LNCaP clone FGC (cell line): ENCODE results near the gene RBCK1.

Experiments
- DNase-seq: peaks from one replicate; pipeline ENCODE4 v3.0.0-alpha.2; 2011; ENCODE audit warnings: low read depth
- H3K4me3 ChIP-seq: 2 replicates; pipeline ENCODE4 v1.5.1; 2011; ENCODE audit warnings: mild to moderate bottlenecking, low read depth, low read length, control low read depth
- TF ChIP-seq, protein P1 (sequence below): IDR thresholded peaks from 2 replicates; pipeline ENCODE4 v1.5.1; 2012; ENCODE audit warnings: mild to moderate bottlenecking; ENCODE audit not compliant: control insufficient read depth, insufficient read depth; ENCODE audit errors: extremely low read depth

Gene RBCK1

DNA sequence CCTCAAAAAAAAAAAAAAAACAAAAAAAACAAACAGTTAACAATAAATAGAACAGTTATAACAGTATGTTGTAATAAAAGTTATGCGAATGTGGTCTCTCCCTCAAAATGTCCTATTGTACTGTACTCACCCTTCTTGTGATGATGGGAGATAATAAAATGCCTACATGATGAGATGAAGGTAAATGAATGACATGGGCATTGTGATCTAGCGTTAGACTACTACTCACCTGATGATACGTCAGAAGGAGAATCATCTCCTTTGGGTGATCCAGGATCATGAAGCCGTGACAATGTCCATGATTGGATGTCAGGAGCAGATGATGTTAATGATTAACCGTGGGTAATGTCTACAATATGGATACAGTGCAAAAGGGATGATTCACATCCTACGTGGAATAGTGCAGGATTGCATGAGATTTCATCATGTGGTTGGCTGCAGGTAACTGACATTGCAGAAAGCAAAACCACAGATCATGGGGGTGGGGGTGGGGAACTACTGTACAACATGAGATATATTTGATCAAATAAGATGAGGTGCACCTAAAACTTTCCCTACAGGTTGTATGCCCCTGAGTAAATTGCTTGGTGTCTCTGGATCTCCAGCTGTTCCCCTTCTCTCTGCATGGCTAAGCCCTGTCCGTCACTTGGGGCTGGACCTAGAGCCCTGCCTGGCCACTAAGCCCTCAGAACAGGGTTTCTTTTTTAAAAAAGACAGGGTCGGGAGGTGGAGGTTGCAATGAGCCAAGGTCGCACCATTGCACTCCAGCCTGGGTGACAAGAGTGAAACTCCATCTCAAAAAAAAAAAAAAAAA is 6.2 kb upstream of the RBCK1 start:
- TF ChIP-seq, protein P1, sequence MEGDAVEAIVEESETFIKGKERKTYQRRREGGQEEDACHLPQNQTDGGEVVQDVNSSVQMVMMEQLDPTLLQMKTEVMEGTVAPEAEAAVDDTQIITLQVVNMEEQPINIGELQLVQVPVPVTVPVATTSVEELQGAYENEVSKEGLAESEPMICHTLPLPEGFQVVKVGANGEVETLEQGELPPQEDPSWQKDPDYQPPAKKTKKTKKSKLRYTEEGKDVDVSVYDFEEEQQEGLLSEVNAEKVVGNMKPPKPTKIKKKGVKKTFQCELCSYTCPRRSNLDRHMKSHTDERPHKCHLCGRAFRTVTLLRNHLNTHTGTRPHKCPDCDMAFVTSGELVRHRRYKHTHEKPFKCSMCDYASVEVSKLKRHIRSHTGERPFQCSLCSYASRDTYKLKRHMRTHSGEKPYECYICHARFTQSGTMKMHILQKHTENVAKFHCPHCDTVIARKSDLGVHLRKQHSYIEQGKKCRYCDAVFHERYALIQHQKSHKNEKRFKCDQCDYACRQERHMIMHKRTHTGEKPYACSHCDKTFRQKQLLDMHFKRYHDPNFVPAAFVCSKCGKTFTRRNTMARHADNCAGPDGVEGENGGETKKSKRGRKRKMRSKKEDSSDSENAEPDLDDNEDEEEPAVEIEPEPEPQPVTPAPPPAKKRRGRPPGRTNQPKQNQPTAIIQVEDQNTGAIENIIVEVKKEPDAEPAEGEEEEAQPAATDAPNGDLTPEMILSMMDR: no peak
- no peak overlapping the region for H3K4me3 ChIP-seq
- DNase-seq: no peak

DNA sequence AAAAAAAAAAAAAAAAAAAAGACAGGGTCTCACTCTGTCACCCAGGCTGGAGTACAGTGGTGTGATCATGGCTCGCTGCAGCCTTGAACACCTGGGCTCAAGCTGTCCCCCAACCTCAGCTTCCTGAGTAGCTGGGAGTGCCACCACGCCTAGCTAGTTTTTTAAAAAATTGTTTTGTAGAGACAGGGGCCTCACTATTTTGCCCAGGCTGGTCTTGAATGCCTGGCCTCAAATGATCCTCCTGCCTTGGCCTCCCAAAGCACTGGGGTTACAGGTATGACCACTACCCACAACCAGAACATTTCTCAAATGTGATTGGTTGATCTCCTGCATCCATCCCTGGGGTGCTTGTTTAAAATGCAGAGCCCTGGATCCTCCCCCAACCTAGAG is 5.6 kb upstream of the RBCK1 start:
- TF ChIP-seq, protein P1: no peak
- DNase-seq: no peak
- H3K4me3 ChIP-seq: no peak overlapping the region

DNA sequence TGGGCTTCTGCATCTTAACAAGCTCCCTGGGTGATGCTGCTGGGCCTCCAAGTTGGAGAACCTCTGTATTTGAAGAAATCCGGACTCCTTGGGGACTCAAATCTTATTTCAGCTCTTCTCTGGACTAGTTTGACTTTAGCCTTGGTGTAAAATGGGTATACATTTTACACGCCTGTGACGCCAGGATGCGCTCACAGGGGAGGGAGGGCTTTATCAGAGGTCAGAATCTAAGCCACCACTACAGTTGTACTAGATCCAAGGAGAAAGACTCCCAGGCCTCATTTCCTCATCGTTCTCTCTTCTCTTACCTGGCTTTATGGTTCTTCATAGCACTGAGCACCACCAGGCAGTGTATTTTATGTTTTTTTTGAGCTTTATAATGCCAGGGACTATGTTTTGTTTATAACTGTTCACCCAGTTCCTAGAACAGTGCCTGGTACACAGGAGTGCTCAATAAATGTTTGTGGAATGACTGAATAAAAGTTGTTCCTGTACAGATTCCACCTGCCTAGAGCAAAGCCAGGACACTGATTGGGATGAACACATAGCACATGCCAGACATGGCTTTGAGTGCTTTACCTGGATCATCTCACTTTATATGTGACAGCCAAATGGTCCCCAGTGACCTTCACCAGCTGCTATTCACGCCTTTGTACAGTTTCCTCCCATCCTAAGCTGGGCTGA is 5.1 kb upstream of the RBCK1 start:
- DNase-seq: no peak
- TF ChIP-seq, protein P1: no peak
- no peak overlapping the region for H3K4me3 ChIP-seq

DNA sequence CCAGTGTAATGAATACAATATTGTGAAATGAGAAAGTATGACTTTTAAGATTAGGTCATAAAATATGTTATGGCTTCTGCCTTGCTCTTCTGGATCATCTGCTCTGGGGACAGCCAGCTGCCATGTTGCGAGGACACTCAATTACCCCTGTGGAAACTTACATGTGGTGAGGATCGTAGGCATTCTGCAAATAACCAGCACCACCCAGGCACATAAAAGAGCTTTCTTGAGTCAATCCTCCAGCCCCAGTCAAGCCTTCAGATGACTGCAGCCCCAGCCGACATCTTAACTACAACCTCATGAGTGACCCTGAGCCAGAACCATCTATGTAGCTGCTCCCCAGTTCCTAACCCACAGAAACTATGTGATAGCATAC is 4.5 kb upstream of the RBCK1 start:
- no peak for DNase-seq
- H3K4me3 ChIP-seq: no peak overlapping the region
- TF ChIP-seq, protein P1: no peak

DNA sequence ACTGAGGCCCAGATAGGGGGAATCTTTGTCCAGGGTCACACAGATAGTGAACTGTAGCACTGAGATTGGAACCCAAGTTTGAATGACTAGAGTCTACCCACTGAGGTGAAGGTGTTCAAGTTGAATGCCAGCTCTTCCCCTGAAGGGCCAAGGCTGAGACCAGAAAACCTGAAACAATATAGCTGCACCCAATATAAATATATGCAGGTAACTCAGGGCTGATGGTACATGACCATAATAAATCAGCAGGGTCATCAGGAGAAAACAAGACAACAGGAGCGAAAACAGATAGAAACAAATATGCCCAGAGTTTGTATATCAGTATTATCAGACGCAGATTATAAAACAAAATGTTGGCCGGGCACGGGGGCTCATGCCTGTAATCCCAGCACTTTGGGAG is 4.0 kb upstream of the RBCK1 start:
- H3K4me3 ChIP-seq: no peak overlapping the region
- TF ChIP-seq, protein P1: no peak

DNA sequence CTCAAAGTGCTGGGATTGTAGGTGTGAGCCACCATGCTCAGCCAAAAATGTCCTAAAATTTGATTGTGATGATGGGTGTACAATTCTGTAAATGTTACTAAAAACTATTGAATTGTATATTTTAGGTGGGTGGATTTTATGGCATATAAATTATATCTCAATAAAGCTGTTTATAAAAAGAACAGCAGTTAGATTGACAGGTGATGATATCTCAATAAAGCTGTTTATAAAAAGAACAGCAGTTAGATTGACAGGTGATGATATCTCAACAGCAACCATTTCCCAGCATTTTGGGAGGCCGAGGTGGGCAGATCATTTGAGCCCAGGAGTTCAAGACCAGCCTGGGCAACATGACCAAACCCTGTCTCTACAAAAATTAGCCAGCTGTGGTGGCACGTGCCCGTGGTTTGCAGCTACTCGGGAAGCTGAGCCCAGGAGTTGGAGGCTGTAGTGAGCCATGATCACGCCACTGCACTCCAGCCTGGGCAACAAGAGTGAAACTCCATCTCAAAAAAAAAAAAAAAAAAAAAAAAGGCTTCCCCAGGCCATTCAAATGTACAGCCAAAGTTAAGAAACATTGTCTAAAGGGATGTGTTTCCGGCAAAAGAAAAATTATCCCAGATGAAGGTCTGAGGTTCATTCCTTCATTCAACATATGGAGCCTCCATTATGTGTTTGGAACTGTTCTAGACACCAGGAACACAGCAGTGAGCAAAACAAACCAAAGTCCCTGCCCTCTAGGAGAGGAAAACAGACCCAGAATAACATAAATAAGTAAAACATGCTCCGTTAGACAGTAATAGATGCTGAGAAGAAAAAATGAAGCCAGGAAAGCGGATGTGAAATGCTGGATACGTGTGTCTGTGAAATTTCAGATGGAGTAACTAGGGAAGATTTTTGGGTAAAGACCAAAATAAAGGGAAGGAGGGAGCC is 1.6 kb upstream of the RBCK1 start:
- DNase-seq: no peak
- peak overlapping the region; percentile 52 for H3K4me3 ChIP-seq
- TF ChIP-seq, protein P1: no peak

More for the DNA sequence above, 4.0 kb upstream of the RBCK1 start:
- DNase-seq: no peak
